BLaER1 treated with 17β-estradiol and CSF1 and Interleukin-3, amounts not matched to agents 10 nM and 100 nM (cell line): Measurements from ENCODE around the gene CLCN6.
"Not testable (repeated sequence)": the region's sequence is repeated elsewhere in the genome, so short reads cannot be mapped to it uniquely, and the experiment has no call there.

Experiments used
- H3K27ac ChIP-seq, 11 experiments: shearing (Covaris generic); formaldehyde crosslinking; 2 replicates each; pipeline ENCODE4 v1.8.1; 2022
- H3K27me3 ChIP-seq, 11 experiments: shearing (Covaris generic); formaldehyde crosslinking; 2 replicates each; pipeline ENCODE4 v1.8.1; 2022
- H3K36me3 ChIP-seq, 11 experiments: shearing (Covaris generic); formaldehyde crosslinking; 2 replicates each; pipeline ENCODE4 v1.8.1; 2022
- H3K4me1 ChIP-seq, 10 experiments: shearing (Covaris generic); formaldehyde crosslinking; 2 replicates each; pipeline ENCODE4 v1.8.1; 2022
- H3K4me2 ChIP-seq, 11 experiments: shearing (Covaris generic); formaldehyde crosslinking; 2 replicates each; pipeline ENCODE4 v1.8.1; 2022
- H3K4me3 ChIP-seq, 10 experiments: shearing (Covaris generic); formaldehyde crosslinking; 2 replicates each; pipeline ENCODE4 v1.8.1; 2022
- H3K9ac ChIP-seq, 11 experiments: shearing (Covaris generic); formaldehyde crosslinking; 2 replicates each; pipeline ENCODE4 v1.8.1; 2022
- H3K9me3 ChIP-seq, 11 experiments: shearing (Covaris generic); formaldehyde crosslinking; replicated peaks in 1 of 11; 2 replicates each; pipeline ENCODE4 v1.8.1; 2022
- H4K20me1 ChIP-seq, 11 experiments: shearing (Covaris generic); formaldehyde crosslinking; 2 replicates each; pipeline ENCODE4 v1.8.1; 2022
- Cebpa-rat ChIP-seq, 11 experiments: shearing (Covaris generic); IDR thresholded peaks; 2 replicates each; pipeline ENCODE4 v1.8.1; 2022

The CLCN6 gene

DNA sequence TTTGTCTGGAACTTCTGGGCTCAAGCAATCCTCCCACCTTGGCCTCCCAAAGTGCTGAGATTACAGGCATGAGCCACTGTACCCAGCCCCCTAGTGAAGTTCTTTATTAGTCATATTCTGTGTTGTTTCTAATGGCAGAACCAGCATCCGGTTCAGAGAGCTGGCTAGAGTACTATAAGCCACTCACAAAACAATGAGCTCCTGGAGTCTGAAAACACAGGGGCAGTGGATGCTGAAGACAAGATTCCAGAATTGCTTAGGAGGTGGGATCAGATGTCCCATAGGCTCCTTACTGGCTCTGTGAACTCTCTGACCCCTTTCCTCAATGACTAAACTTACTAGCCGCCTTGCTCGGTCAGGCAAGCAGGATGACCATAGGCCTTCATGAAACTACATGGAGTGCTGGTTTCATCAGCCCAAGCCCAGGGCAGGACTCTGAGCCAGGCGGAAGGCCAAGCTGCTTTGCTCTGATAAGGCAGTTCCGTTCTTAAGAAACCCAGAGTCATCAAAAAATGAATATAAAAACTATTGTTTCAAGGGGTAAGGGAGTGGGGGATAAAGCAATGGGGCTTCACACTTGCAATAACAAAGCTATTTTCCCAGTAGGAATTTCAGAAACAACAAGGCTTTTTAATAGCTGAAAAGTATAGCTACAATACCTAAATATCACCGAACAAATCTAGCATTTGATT, 8.3 kb upstream of the CLCN6 start:
- peaks cover 0 to 15% (median 3%) of the 10 kb centered on the region in 11 experiments; a peak in 11 of 22 replicates for H4K20me1 ChIP-seq
- peaks cover 54 to 96% (median 70%) of the 10 kb centered on the region in 11 experiments for H3K36me3 ChIP-seq
- no peak overlapping the region for H3K4me3 ChIP-seq
- H3K9me3 ChIP-seq, result no peaks in the 10 kb centered on the region
- H3K4me2 ChIP-seq, result no peak overlapping the region
- no peak overlapping the region; a peak in 1 of 22 replicates for H3K27ac ChIP-seq
- H3K9ac ChIP-seq, result no peak overlapping the region; a peak in 2 of 22 replicates
- no peaks in the 10 kb centered on the region for H3K27me3 ChIP-seq
- H3K4me1 ChIP-seq, result peaks cover 20 to 48% (median 31%) of the 10 kb centered on the region in 10 experiments
- no peak for TF ChIP-seq Cebpa-rat (IDR thresholded peaks at IDR 0.05)

DNA sequence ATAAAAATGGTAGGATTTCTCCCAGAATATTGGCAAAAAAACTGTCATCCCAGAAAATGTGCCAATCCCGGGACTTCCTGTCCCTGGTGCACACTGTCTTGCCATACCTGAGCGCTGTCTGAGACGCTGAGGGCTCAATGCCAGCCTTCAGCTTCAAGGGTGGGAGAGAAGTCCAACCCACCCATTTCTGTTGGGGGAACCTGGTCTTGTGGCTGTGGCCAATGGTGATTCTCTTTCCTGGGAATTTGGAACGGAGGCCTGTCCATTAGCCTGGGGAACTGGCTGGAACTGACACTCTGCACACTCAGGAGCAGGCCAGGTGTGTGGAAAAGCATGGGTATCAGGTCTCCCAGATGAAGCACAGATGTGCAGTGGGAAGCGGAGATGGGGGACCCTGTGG, 6.9 kb upstream of the CLCN6 start:
- H3K4me1 ChIP-seq, result peaks cover 34 to 60% (median 41%) of the 10 kb centered on the region in 10 experiments
- H3K9ac ChIP-seq, result no peak overlapping the region
- H3K36me3 ChIP-seq, result peaks cover 46 to 82% (median 62%) of the 10 kb centered on the region in 11 experiments
- TF ChIP-seq Cebpa-rat (IDR thresholded peaks at IDR 0.05), result no peak
- no peaks in the 10 kb centered on the region for H3K27me3 ChIP-seq
- H3K27ac ChIP-seq, result no peak overlapping the region
- no peak overlapping the region for H3K4me2 ChIP-seq
- H3K4me3 ChIP-seq, result no peak overlapping the region
- H4K20me1 ChIP-seq, result peaks cover 0 to 22% (median 9%) of the 10 kb centered on the region in 11 experiments; a peak in 10 of 22 replicates
- H3K9me3 ChIP-seq, result no peaks in the 10 kb centered on the region

DNA sequence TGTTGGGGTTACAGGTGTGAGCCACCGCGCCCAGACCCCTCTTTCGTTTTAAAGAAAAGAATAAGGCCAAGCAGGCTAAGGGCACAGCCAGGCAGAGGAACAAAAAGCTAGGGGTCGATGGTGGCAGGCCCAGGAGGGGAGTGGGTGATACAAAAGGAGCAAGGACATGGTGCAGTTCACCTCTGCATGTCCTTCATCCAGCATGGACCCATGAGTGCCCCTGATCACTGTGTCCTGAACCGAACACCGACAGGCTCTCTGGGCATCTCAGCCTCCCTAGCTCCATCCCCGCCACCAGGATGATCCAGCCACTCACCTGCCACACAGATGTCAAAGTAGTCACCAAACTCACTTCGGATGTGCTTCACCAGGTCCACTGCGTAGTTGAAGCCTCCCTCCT, 6.1 kb upstream of the CLCN6 start:
- no peak for TF ChIP-seq Cebpa-rat (IDR thresholded peaks at IDR 0.05)
- Histone ChIP-seq H3K9ac (no peak overlapping the region), H3K4me2 (no peak overlapping the region)

DNA sequence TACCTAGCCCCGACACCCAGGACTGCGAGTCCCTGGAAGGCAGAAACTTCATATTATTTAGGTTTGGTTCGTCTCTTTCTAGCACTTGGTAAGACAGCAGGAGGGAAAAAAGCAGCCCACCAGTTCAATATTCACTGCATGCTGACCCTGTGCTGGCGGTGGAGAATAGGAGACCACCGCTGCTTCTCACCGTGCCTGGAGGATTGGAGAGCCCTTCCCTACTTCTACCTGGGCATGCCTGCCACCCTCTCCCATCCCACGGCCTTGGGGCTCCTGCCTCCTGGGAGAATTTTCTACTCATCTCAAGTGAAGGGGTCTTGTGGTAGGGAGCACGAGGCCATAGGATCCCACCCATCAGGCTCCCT, 5.6 kb upstream of the CLCN6 start:
- Histone ChIP-seq H3K27me3 (no peaks in the 10 kb centered on the region), H3K36me3 (peaks cover 34 to 69% (median 49%) of the 10 kb centered on the region in 11 experiments), H3K4me3 (no peak overlapping the region), H3K9me3 (no peaks in the 10 kb centered on the region), H3K27ac (no peak overlapping the region), H3K9ac (no peak overlapping the region; a peak in 1 of 22 replicates), H4K20me1 (peaks cover 0 to 30% (median 9%) of the 10 kb centered on the region in 11 experiments; a peak in 10 of 22 replicates), H3K4me1 (peaks cover 40 to 65% (median 53%) of the 10 kb centered on the region in 10 experiments), H3K4me2 (0 out of 22 replicates have a peak overlapping the region, but pooled peaks of 1 of the 11 experiments have one; percentile 97)
- TF ChIP-seq Cebpa-rat (IDR thresholded peaks at IDR 0.05), result no peak

More for the DNA sequence above, 6.1 kb upstream of the CLCN6 start:
- H3K4me3 ChIP-seq, result no peak overlapping the region
- H3K27me3 ChIP-seq, result no peaks in the 10 kb centered on the region
- H3K9me3 ChIP-seq, result no peaks in the 10 kb centered on the region
- H4K20me1 ChIP-seq, result peaks cover 0 to 26% (median 9%) of the 10 kb centered on the region in 11 experiments; a peak in 10 of 22 replicates
- no peak overlapping the region for H3K27ac ChIP-seq
- peaks cover 38 to 74% (median 54%) of the 10 kb centered on the region in 11 experiments for H3K36me3 ChIP-seq
- H3K4me1 ChIP-seq, result peaks cover 40 to 65% (median 48%) of the 10 kb centered on the region in 10 experiments

DNA sequence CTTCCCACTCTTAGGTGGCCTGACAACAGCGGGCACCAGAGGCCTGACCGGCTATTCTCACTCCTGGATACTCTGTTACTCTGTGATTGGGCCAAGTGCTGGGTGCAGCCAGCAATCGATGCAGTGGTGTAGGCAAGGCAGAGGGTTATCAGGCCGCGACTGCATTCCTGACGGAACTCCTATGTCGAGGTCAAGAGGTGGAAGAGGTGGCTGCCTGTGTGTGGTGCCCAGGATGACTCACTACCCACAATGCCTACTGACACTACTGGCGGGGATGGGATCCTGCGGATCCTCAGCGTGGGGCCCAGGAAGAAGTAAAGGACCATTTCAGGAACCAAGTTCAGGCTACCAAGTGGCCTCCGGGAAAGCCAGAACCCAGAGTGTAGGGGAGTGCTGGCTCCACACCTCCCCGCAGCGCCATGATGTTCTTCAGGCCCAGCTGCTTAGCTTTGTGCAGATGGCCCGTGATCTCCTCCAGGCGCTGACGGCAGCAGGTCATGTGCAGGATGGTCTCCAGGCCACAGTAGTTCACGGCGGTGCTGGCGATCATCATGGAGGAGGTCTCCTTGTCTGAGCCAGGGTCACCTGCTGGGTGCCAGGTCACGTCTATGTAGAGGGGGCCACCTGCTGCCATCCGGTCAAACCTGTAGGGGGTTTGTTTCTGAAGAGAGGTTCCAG, 5.1 kb upstream of the CLCN6 start:
- peak overlapping the region in 6 of 11 experiments; percentile 96 to 99 (median 98); a peak in 11 of 22 replicates for H3K4me2 ChIP-seq
- H3K9ac ChIP-seq, result peak overlapping the region in 3 of 11 experiments; percentile 91 to 96 (median 93); a peak in 2 of 22 replicates
- 0 out of 20 replicates have a peak overlapping the region, but pooled peaks of 1 of the 10 experiments have one; percentile 97 for H3K4me3 ChIP-seq
- H4K20me1 ChIP-seq, result peaks cover 0 to 30% (median 9%) of the 10 kb centered on the region in 11 experiments; a peak in 10 of 22 replicates
- no peaks in the 10 kb centered on the region for H3K9me3 ChIP-seq
- no peaks in the 10 kb centered on the region for H3K27me3 ChIP-seq
- TF ChIP-seq Cebpa-rat (IDR thresholded peaks at IDR 0.05), result no peak
- H3K4me1 ChIP-seq, result peaks cover 40 to 65% (median 52%) of the 10 kb centered on the region in 10 experiments
- peaks cover 28 to 64% (median 44%) of the 10 kb centered on the region in 11 experiments for H3K36me3 ChIP-seq
- no peak overlapping the region; a peak in 1 of 22 replicates for H3K27ac ChIP-seq

DNA sequence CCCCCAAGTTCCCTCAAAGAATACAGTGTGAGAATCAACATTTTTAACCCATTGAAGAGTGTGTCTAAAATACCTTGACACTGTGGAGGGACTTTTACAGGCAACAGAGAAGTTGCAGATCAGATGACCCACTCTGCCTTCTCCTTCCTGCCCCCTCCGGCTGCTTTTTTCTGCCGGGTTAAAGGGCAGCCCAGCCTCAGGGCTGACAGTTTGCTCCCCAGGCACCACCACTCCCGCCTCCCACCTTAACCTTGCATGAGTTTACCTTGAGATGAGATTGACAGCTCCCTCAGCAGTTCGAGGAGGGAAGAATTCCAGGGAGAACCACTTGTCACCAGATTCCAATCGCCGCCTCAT, 3.4 kb upstream of the CLCN6 start:
- H3K4me3 ChIP-seq, result peak overlapping the region; percentile 48 to 97 (median 82)
- peak overlapping the region; percentile 94 to 99 (median 98) for H3K4me2 ChIP-seq
- no peaks in the 10 kb centered on the region for H3K9me3 ChIP-seq
- no peak for TF ChIP-seq Cebpa-rat (IDR thresholded peaks at IDR 0.05)
- H4K20me1 ChIP-seq, result peaks cover 0 to 30% (median 9%) of the 10 kb centered on the region in 11 experiments; a peak in 10 of 22 replicates
- H3K27me3 ChIP-seq, result no peaks in the 10 kb centered on the region
- H3K27ac ChIP-seq, result peak overlapping the region; percentile 49 to 94 (median 66); a peak in 20 of 22 replicates
- H3K36me3 ChIP-seq, result peaks cover 24 to 55% (median 42%) of the 10 kb centered on the region in 11 experiments
- H3K9ac ChIP-seq, result peak overlapping the region; percentile 70 to 96 (median 92)
- H3K4me1 ChIP-seq, result peaks cover 48 to 61% (median 55%) of the 10 kb centered on the region in 10 experiments

DNA sequence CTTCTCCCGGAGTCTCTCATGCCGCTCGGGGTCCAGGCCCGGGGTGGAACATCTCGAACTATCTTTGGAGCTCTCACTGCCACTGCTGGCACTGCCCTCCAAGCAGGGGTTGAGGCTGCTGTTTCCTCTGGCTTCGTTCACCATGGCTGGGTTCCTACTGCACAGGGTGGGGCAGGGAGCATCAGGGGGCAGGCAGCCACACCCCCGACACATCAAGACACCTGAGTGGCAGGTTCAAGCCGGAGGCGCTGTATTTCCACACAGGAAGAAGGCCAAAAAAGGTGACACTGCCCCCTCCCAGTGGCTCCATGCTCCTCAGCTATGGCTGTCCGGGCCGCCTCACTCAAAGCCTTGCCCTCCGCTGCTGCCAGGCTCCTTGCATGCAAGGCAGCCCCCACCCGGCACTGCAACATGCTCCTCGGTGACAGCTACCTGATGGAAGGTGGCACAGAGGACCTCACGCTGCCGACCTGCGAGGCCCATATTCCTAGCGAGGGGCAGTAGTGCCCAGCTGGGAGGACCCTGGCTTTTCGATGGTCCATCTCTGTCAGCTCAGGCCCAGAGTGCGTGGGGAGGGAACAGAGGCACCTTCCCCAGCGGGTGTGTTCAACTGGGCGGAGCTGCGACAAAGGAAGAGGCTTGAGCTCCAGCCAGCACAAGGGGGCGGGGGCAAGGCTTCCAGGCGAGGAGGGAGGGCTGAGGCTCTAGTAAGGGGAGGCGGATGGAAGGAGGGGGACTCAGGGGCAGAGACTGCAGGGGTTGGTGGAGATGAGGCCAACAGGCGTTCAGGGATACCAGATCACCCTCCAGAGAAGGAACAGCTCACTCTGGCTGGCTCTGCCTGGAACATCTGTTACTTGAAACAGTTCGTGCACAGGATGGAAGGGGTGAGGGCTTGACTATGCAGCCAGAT, 2.8 kb upstream of the CLCN6 start:
- H3K4me2 ChIP-seq, result peak overlapping the region; percentile 94 to 99 (median 98)
- H3K27ac ChIP-seq, result peak overlapping the region; percentile 49 to 94 (median 88); a peak in 21 of 22 replicates
- TF ChIP-seq Cebpa-rat (IDR thresholded peaks at IDR 0.05), result no peak
- peaks cover 0 to 30% (median 9%) of the 10 kb centered on the region in 11 experiments; a peak in 10 of 22 replicates for H4K20me1 ChIP-seq
- H3K9me3 ChIP-seq, result no peaks in the 10 kb centered on the region
- peaks cover 26 to 52% (median 41%) of the 10 kb centered on the region in 11 experiments for H3K36me3 ChIP-seq
- peak overlapping the region; percentile 81 to 96 (median 92) for H3K9ac ChIP-seq
- peaks cover 55 to 66% (median 61%) of the 10 kb centered on the region in 10 experiments for H3K4me1 ChIP-seq
- H3K27me3 ChIP-seq, result no peaks in the 10 kb centered on the region
- peak overlapping the region; percentile 48 to 97 (median 82) for H3K4me3 ChIP-seq

DNA sequence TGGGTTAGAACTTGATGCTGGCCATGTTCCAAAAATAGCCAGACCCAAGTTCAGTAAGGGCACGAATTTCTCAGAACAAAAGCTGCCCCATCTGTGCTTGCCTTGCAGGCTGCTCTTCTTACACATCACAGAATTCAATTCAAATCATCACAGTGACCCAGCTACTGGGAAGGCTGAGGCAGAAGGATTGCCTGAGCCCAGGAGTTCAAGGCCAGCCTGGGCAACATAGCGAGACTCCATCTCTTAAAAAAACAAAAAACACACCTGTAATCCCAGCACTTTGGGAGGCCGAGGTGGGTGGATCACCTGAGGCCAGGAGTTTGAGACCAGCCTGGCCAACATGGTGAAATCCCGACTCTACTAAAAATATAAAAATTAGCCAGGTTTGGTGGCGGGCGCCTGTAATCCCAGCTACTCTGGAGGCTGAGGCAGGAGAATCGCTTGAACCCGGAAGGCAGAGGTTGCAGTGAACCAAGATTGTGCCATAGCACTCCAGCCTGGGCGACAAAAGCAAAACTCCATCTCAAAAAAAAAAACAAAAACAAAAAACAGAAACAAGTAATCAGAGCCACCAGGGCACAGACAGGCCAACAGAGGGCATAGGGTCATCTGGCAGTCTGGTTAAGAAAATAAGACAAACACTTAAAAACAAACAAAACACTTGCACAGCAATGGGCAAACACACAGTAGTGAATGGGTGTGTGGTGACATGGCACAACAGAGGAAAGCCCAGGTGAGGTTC, 1.9 kb upstream of the CLCN6 start:
- Histone ChIP-seq H3K4me1 (peaks cover 63 to 73% (median 68%) of the 10 kb centered on the region in 10 experiments), H3K27ac (peak overlapping the region in 10 of 11 experiments; percentile 12 to 94 (median 89); a peak in 19 of 22 replicates), H3K4me3 (peak overlapping the region; percentile 48 to 97 (median 82)), H3K36me3 (peaks cover 29 to 52% (median 38%) of the 10 kb centered on the region in 11 experiments), H4K20me1 (peaks cover 0 to 30% (median 9%) of the 10 kb centered on the region in 11 experiments; a peak in 10 of 22 replicates), H3K4me2 (peak overlapping the region; percentile 94 to 99 (median 98)), H3K9ac (peak overlapping the region; percentile 81 to 96 (median 92))
- not testable (repeated sequence) for H3K27me3 ChIP-seq, H3K9me3 ChIP-seq
